Measurements from ENCODE around the gene KRT24. TPM values are rescaled to one million over a fixed set of nuclear protein-coding genes. Genes with fewer than 3 reads are reported as not detected.

KRT24 gene
- total RNA-seq: not detected in 2 replicates

DNA sequence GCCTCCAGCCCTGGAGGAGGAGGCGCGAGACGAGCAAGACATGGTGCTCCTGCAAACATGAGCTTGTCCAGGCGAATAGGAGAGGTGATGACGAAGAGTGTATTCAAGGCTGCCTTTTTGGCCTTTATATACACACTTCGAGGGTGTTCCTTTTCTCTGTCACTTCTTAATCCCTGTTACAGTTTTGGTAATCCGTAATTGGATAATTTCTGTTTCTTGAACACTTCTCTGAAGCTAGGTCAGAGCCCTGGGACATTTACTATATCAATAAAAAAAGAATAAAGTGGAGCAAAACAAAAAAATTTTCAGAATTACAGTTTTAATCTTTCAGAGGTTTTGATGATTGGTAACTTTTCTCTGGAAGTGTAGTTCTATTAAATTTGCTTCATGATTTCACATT lies at the start of gene KRT24:
TSS of gene KRT24 (minus strand) at position 101 of the 400 bp plus-strand sequence. CDS start at position 42, 59 bp downstream.

DNA sequence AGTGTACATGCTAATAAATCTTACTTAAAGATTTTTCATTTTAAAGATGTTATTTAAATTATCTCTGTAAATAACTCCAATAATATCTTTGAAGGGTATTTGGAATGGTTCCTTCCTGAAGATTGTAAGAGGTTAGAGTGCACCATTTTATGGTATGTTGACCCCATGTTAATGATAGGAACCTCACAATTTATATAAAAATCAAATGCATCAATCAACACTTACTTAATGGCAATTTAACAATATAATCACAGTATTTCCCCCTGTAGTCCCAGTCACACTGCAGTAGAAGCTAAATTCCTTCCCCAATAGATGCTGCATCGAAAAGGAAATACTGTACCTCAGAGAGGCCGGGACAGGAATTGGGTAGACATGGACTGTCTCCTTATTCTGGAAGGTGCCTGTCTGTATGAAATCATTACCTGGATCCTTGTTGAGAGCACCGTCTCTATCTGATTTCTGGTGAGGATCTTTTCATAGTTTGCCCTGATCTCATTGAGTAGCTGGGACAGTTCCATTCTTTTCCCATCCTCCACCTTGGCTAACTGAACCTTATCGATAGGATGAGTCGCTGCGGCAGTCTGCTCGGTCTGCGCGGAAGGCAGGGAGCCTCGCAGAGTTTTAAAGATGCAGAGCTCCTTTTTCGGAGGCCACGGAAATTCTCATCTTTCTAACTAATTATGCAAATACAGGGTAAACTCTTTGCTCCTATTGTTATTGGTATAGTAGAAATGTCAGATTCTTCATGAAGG lies 38.8 kb downstream of the KRT24 start, which contains the start of gene KRT222:
TSS of gene KRT222 (minus strand) at position 596 of the 752 bp plus-strand sequence. CDS start at position 518, 78 bp downstream.

Other genes with a start within 250 kb of the KRT24 start
- gene TNS4, start 202.1 kb downstream of the KRT24 start, total RNA-seq: 286 and 305 TPM in 2 replicates
- not detected in 2 replicates for gene CCR7, start 138.3 kb downstream of the KRT24 start, total RNA-seq
- 58.8 and 64.9 TPM in 2 replicates for gene SMARCE1, start 55.9 kb downstream of the KRT24 start, total RNA-seq
- 0.11 and 0.47 TPM in 2 replicates for gene KRT222, start 38.6 kb downstream of the KRT24 start, total RNA-seq
- not detected in 2 replicates for gene KRT25, start 51.6 kb upstream of the KRT24 start, total RNA-seq
- not detected in 2 replicates for gene KRT26, start 68.4 kb upstream of the KRT24 start, total RNA-seq
- gene KRT27, start 78.8 kb upstream of the KRT24 start, total RNA-seq: not detected in 2 replicates
- gene KRT28, start 96.2 kb upstream of the KRT24 start, total RNA-seq: not detected in 2 replicates
- gene KRT10, start 118.9 kb upstream of the KRT24 start, total RNA-seq: 6.3 and 28.4 TPM in 2 replicates
- gene KRT12, start 163.5 kb upstream of the KRT24 start, total RNA-seq: not detected in 2 replicates
- not detected in 2 replicates for gene KRT20, start 181.5 kb upstream of the KRT24 start, total RNA-seq
- 1.2 and 2.6 TPM in 2 replicates for gene KRT23, start 233.9 kb upstream of the KRT24 start, total RNA-seq